GM12878 (cell line): ENCODE results near the gene PLA2G3. TPM values are rescaled to one million over a fixed set of nuclear protein-coding genes. Genes with fewer than 3 reads are reported as not detected.

ENCODE experiments used
- ATAC-seq: fragments of 200-7000 bp; cut with Tn5 transposase; 3 replicates; pipeline ENCODE4 v1.9.1; 2020; ENCODE audit warnings: mild to moderate bottlenecking, moderate library complexity
- BruUV-seq: library from RNA; stranded (reverse); fragments of 400-500 nt; replicated peaks from 2 replicates; lab custom pipeline; 2021; lab: Mats Ljungman, UMichigan
- CTCF ChIA-PET: fragments of 300-600 bp; sonication (Branson Sonifier 250); formaldehyde crosslinking; extraction: SDS; loops from one replicate; lab custom pipeline; 2021; ENCODE audit warnings: inconsistent platforms; lab: Yijun Ruan, JAX
- POLR2A ChIA-PET: fragments of 350-600 bp; formaldehyde crosslinking; extraction: SDS; loops from one replicate; lab custom pipeline; 2021; ENCODE audit warnings: inconsistent platforms; lab: Charles Lee
- RAD21 ChIA-PET: fragments of 300-600 bp; sonication (Branson Sonifier 250); formaldehyde crosslinking; loops from one replicate; lab custom pipeline; 2023; ENCODE audit warnings: antibody characterized with exemption; ENCODE audit not compliant: unreplicated experiment; lab: Charles Lee
- SMC1A ChIA-PET: fragments of 300-600 bp; sonication (Branson Sonifier 250); formaldehyde crosslinking; loops from one replicate; lab custom pipeline; 2023; ENCODE audit not compliant: unreplicated experiment, uncharacterized antibody; lab: Charles Lee
- DNase-seq: peaks from one replicate; pipeline ENCODE4 v3.0.0-alpha.2; 2011; ENCODE audit warnings: low read depth, low spot score
- FAIRE-seq: peaks from 3 replicates; lab custom pipeline; 2011; peaks lifted over from hg19 to GRCh38; lab: Jason Lieb, UNC
- H2AFZ ChIP-seq: 2 replicates; pipeline ENCODE4 v1.6.0; 2011; ENCODE audit warnings: low read depth, low read length, control low read depth; ENCODE audit not compliant: control insufficient read depth
- H3K27ac ChIP-seq: 2 replicates; pipeline ENCODE4 v1.5.1; 2011; ENCODE audit warnings: control low read depth; ENCODE audit not compliant: control insufficient read depth, insufficient read depth
- H3K27me3 ChIP-seq, 2 experiments: replicated peaks in 1 of 2; 2 replicates each; pipeline versions ENCODE4 v1.6.0 to v1.6.1; 2011; ENCODE audit warnings: low read length in 1 of 2; ENCODE audit not compliant: control insufficient read depth in 2 of 2, insufficient read depth in 2 of 2
- H3K36me3 ChIP-seq, 2 experiments: 2 replicates each; pipeline ENCODE4 v1.5.1; 2011; ENCODE audit warnings: low read length in 1 of 2; ENCODE audit not compliant: control insufficient read depth in 2 of 2, insufficient read depth in 2 of 2
- H3K4me1 ChIP-seq: 2 replicates; pipeline ENCODE4 v1.6.1; 2011; ENCODE audit warnings: mild to moderate bottlenecking, low read length, moderate library complexity, mixed read lengths; ENCODE audit not compliant: control insufficient read depth, insufficient read depth
- H3K4me2 ChIP-seq: 2 replicates; pipeline ENCODE4 v1.6.0; 2011; ENCODE audit warnings: control low read depth; ENCODE audit not compliant: control insufficient read depth, insufficient read depth
- H3K4me3 ChIP-seq: fragments of 200-600 bp; sonication (generic); 2 replicates; pipeline ENCODE4 v1.5.1; 2016
- H3K79me2 ChIP-seq: 2 replicates; pipeline ENCODE4 v1.6.0; 2011; ENCODE audit warnings: low read length; ENCODE audit not compliant: control insufficient read depth, insufficient read depth
- H3K9ac ChIP-seq: 2 replicates; pipeline ENCODE4 v1.8.0; 2011; ENCODE audit warnings: low read length, control low read depth, mixed read lengths; ENCODE audit not compliant: control insufficient read depth, insufficient read depth
- H3K9me3 ChIP-seq: replicated peaks from 3 replicates; pipeline ENCODE4 v1.5.1; 2011; ENCODE audit warnings: mild to moderate bottlenecking, low read length; ENCODE audit not compliant: control insufficient read depth, insufficient read depth
- H4K20me1 ChIP-seq: 2 replicates; pipeline ENCODE4 v1.6.0; 2011; ENCODE audit not compliant: control insufficient read depth, insufficient read depth
- BCLAF1 ChIP-seq: fragments of 450-650 bp; IDR thresholded peaks from 2 replicates; pipeline ENCODE4 v1.6.1; 2017; ENCODE audit warnings: antibody characterized with exemption, mild to moderate bottlenecking, moderate library complexity
- NFXL1 ChIP-seq: fragments of 450-650 bp; IDR thresholded peaks from 2 replicates; pipeline ENCODE4 v1.6.1; 2017; ENCODE audit warnings: antibody characterized with exemption, mild to moderate bottlenecking, borderline replicate concordance
- POLR2AphosphoS2 ChIP-seq: IDR thresholded peaks from 2 replicates; pipeline ENCODE4 v1.6.1; 2011; ENCODE audit warnings: low read depth, mild to moderate bottlenecking, low read length, improper control_type of control experiment, moderate library complexity
- ZBTB4 ChIP-seq: fragments of 450-650 bp; formaldehyde crosslinking; IDR thresholded peaks from 2 replicates; pipeline ENCODE4 v1.4.0; 2022; ENCODE audit warnings: mild to moderate bottlenecking, moderate library complexity
- WGBS: methylation state at CpG from one replicate; pipeline ENCODE4 v1.1.6; 2016; ENCODE audit warnings: low lambda C conversion rate; ENCODE audit not compliant: insufficient replicate concordance, insufficient coverage; ENCODE audit errors: missing lambda C conversion rate; 5-methylcytosine and 5-hydroxymethylcytosine counted together
- in situ Hi-C: fragments of 300-500 bp; cut with MboI; formaldehyde crosslinking; loops from 9 replicates; pipeline ENCODE4 v1.14.3; 2018; ENCODE audit warnings: mixed read lengths
- intact Hi-C: fragments of 100-400 bp; cut with micrococcal nuclease; formaldehyde crosslinking; loops from one replicate; pipeline ENCODE4 v1.14.2; 2022; ENCODE audit not compliant: unreplicated experiment
- polyA plus RNA-seq, 11 experiments: library from polyadenylated mRNA; depleted of rRNA in 4 of 11; unstranded in 6 of 11; stranded (reverse) in 5 of 11; fragments of >200 nt; fragmentation: Nextera tagmentation in 4 of 11; fragmentation: Illumina TruSeq in 1 of 11; extraction: Ambion mirVana in 4 of 11; extraction: Trizol in 1 of 11; gene quantifications; 1 replicate in 1 of 11; 2 replicates in 10 of 11; pipeline versions ENCODE4 v1.2.1 to v1.2.3, GENCODE V29; 2011 to 2016; ENCODE audit warnings: inconsistent platforms in 2 of 11, missing spikeins in 2 of 11, low read depth in 1 of 11
- total RNA-seq, 4 experiments: library from RNA; depleted of rRNA in 3 of 4; stranded (reverse); fragments of >200 nt in 3 of 4; fragmentation: Illumina TruSeq in 1 of 4; extraction: Trizol in 1 of 4; gene quantifications; 2 replicates each; pipeline versions ENCODE4 v1.2.1 to v1.2.3, GENCODE V29; 2013 to 2021
- TF ChIP-seq, protein P1 (sequence below): fragments of 450-650 bp; IDR thresholded peaks from 2 replicates; pipeline ENCODE4 v1.6.1; 2018; ENCODE audit warnings: borderline replicate concordance, mild to moderate bottlenecking; ENCODE audit not compliant: partially characterized antibody
- TF ChIP-seq, protein P2 (sequence below): fragments of 450-650 bp; IDR thresholded peaks from 2 replicates; pipeline ENCODE4 v1.6.1; 2017; ENCODE audit warnings: low read depth, mild to moderate bottlenecking, moderate library complexity
- TF ChIP-seq, protein P3 (sequence below): IDR thresholded peaks from 2 replicates; pipeline ENCODE4 v1.6.1; 2011; ENCODE audit warnings: borderline replicate concordance, low read depth, mild to moderate bottlenecking, moderate library complexity, low read length; ENCODE audit not compliant: insufficient read depth, poor library complexity, severe bottlenecking
- TF ChIP-seq, protein P4 (sequence below): fragments of 450-650 bp; IDR thresholded peaks from 2 replicates; pipeline ENCODE4 v1.6.1; 2017; ENCODE audit warnings: borderline replicate concordance

Gene PLA2G3
- total and polyA plus RNA-seq, 10 of the 15 experiments (the other 5 are each of a cell fraction or from before 2014, with no cell fraction given) = 0.04 TPM; not detected in 9

- Histone ChIP-seq H3K4me3 (no peak overlapping the region), H3K4me2 (no peak overlapping the region), H3K36me3 (no peaks in the 10 kb centered on the region), H3K9me3 (no peaks in the 10 kb centered on the region), H3K79me2 (no peaks in the 10 kb centered on the region), H3K4me1 (no peaks in the 10 kb centered on the region), H2AFZ (no peak overlapping the region), H3K27me3 (no peaks in the 10 kb centered on the region), H3K9ac (no peak overlapping the region), H3K27ac (no peak overlapping the region), H4K20me1 (no peaks in the 10 kb centered on the region)
- ATAC-seq = no peak
- ChIA-PET SMC1A (no interaction called here), POLR2A (no interaction called here), RAD21 (no interaction called here), CTCF (interaction anchor here (1.1 kb wide), 1 partner anchor 185 kb away, joined by 3 read pairs; no protein-coding TSS in a partner anchor)
- FAIRE-seq = no peak
- intact Hi-C loops (no loop called here), in situ Hi-C loops (no loop called here)
- WGBS = 34% methylated on average over 7 of the region's 12 CpGs
- BruUV-seq = no TSS peak
- no peak for DNase-seq
- TF ChIP-seq, protein P1, sequence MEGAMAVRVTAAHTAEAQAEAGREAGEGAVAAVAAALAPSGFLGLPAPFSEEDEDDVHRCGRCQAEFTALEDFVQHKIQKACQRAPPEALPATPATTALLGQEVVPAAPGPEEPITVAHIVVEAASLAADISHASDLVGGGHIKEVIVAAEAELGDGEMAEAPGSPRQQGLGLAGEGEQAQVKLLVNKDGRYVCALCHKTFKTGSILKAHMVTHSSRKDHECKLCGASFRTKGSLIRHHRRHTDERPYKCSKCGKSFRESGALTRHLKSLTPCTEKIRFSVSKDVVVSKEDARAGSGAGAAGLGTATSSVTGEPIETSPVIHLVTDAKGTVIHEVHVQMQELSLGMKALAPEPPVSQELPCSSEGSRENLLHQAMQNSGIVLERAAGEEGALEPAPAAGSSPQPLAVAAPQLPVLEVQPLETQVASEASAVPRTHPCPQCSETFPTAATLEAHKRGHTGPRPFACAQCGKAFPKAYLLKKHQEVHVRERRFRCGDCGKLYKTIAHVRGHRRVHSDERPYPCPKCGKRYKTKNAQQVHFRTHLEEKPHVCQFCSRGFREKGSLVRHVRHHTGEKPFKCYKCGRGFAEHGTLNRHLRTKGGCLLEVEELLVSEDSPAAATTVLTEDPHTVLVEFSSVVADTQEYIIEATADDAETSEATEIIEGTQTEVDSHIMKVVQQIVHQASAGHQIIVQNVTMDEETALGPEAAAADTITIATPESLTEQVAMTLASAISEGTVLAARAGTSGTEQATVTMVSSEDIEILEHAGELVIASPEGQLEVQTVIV = no peak
- no peak for TF ChIP-seq POLR2AphosphoS2
- TF ChIP-seq, protein P2, sequence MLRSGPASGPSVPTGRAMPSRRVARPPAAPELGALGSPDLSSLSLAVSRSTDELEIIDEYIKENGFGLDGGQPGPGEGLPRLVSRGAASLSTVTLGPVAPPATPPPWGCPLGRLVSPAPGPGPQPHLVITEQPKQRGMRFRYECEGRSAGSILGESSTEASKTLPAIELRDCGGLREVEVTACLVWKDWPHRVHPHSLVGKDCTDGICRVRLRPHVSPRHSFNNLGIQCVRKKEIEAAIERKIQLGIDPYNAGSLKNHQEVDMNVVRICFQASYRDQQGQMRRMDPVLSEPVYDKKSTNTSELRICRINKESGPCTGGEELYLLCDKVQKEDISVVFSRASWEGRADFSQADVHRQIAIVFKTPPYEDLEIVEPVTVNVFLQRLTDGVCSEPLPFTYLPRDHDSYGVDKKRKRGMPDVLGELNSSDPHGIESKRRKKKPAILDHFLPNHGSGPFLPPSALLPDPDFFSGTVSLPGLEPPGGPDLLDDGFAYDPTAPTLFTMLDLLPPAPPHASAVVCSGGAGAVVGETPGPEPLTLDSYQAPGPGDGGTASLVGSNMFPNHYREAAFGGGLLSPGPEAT = no peak
- TF ChIP-seq, protein P3, sequence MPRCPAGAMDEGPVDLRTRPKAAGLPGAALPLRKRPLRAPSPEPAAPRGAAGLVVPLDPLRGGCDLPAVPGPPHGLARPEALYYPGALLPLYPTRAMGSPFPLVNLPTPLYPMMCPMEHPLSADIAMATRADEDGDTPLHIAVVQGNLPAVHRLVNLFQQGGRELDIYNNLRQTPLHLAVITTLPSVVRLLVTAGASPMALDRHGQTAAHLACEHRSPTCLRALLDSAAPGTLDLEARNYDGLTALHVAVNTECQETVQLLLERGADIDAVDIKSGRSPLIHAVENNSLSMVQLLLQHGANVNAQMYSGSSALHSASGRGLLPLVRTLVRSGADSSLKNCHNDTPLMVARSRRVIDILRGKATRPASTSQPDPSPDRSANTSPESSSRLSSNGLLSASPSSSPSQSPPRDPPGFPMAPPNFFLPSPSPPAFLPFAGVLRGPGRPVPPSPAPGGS = no peak
- TF ChIP-seq NFXL1 = no peak
- TF ChIP-seq, protein P4, sequence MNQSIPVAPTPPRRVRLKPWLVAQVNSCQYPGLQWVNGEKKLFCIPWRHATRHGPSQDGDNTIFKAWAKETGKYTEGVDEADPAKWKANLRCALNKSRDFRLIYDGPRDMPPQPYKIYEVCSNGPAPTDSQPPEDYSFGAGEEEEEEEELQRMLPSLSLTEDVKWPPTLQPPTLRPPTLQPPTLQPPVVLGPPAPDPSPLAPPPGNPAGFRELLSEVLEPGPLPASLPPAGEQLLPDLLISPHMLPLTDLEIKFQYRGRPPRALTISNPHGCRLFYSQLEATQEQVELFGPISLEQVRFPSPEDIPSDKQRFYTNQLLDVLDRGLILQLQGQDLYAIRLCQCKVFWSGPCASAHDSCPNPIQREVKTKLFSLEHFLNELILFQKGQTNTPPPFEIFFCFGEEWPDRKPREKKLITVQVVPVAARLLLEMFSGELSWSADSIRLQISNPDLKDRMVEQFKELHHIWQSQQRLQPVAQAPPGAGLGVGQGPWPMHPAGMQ = no peak
- TF ChIP-seq ZBTB4 = no peak
- no peak for TF ChIP-seq BCLAF1
Measured at GRCh38 chr22:31125521-31126117, 14.7 kb downstream of the PLA2G3 start.
